Chondrocyte (in vitro differentiated cells): Measurements from ENCODE around the gene SP1. TPM values are rescaled to one million over a fixed set of nuclear protein-coding genes. Genes with fewer than 3 reads are reported as not detected.

Experiments
- DNase-seq: peaks from one replicate; pipeline ENCODE4 v3.0.0; 2021; ENCODE audit warnings: mixed read lengths, low spot score
- H3K27ac Mint-ChIP-seq: one replicate; pipeline ENCODE4 v1.8.0; 2021; ENCODE audit warnings: mild to moderate bottlenecking, moderate library complexity, mixed read lengths; ENCODE audit not compliant: unreplicated experiment
- H3K27me3 Mint-ChIP-seq: 2 replicates; pipeline ENCODE4 v1.8.0; 2021; ENCODE audit warnings: low read depth, mixed read lengths
- H3K36me3 Mint-ChIP-seq: 2 replicates; pipeline ENCODE4 v1.8.0; 2021; ENCODE audit warnings: low read depth, mixed read lengths
- H3K4me1 Mint-ChIP-seq: 2 replicates; pipeline ENCODE4 v1.8.0; 2021; ENCODE audit warnings: low read depth, mild to moderate bottlenecking, mixed read lengths
- H3K4me3 Mint-ChIP-seq: one replicate; pipeline ENCODE4 v1.8.0; 2021; ENCODE audit warnings: mild to moderate bottlenecking, moderate library complexity, mixed read lengths; ENCODE audit not compliant: unreplicated experiment
- H3K9me3 Mint-ChIP-seq: 2 replicates; pipeline ENCODE4 v1.8.0; 2021; ENCODE audit warnings: low read depth, mixed read lengths
- total RNA-seq: library from RNA; stranded (reverse); gene quantifications from 3 replicates; pipeline ENCODE4 v1.2.1, GENCODE V29; 2021
- TF ChIP-seq, protein P1 (sequence below): fragments of 200-600 bp; sonication (generic); IDR thresholded peaks from 2 replicates; pipeline ENCODE4 v1.5.0; 2021; ENCODE audit warnings: antibody characterized with exemption, mild to moderate bottlenecking, moderate library complexity

SP1 gene
- total RNA-seq, 1 donor from 2014 or later: 59.0 TPM

- no peaks in the 10 kb centered on the region for H3K9me3 Mint-ChIP-seq
- H3K27me3 Mint-ChIP-seq: peaks cover 27% of the 10 kb centered on the region
- no peak for DNase-seq
- H3K4me3 Mint-ChIP-seq: no peak overlapping the region
- no peak overlapping the region for H3K27ac Mint-ChIP-seq
- no peaks in the 10 kb centered on the region for H3K4me1 Mint-ChIP-seq
- TF ChIP-seq, protein P1, sequence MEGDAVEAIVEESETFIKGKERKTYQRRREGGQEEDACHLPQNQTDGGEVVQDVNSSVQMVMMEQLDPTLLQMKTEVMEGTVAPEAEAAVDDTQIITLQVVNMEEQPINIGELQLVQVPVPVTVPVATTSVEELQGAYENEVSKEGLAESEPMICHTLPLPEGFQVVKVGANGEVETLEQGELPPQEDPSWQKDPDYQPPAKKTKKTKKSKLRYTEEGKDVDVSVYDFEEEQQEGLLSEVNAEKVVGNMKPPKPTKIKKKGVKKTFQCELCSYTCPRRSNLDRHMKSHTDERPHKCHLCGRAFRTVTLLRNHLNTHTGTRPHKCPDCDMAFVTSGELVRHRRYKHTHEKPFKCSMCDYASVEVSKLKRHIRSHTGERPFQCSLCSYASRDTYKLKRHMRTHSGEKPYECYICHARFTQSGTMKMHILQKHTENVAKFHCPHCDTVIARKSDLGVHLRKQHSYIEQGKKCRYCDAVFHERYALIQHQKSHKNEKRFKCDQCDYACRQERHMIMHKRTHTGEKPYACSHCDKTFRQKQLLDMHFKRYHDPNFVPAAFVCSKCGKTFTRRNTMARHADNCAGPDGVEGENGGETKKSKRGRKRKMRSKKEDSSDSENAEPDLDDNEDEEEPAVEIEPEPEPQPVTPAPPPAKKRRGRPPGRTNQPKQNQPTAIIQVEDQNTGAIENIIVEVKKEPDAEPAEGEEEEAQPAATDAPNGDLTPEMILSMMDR: no peak
- H3K36me3 Mint-ChIP-seq: no peaks in the 10 kb centered on the region
Measured at GRCh38 chr12:53334822-53335221, 45.2 kb upstream of the SP1 start.

GRCh38 chr12:53336181-53336681, 43.7 kb upstream of the SP1 start, which contains the start of gene SP7:
SP7 (minus strand) TSS chr12:53336354; CDS start chr12:53335646, 708 bp downstream.
- Mint-ChIP-seq H3K27ac (no peak within 1 kb of the TSS), H3K27me3 (peaks cover 31% of the 10 kb centered on the region)

DNA sequence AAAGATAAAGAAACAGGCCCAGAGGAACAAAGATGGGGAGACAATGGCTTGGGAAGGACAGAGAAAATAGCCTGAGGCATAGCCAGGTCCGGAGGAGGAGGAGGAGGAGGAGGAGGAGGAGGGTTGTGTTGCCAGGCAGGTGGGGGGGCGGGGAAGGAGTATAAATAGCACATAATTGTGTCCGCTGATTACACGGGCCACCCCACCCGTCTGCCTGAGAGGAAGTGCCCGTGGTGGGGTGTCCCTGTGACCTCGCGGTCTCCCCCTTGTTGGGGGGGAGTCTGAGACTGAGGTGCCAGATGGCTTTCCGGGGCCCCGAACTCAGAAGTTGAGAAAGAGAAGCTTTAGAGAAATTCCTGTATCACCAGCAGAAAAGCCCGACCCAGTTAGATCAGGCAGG, 42.0 kb upstream of the SP1 start:
- no peak overlapping the region for H3K27ac Mint-ChIP-seq
- no peaks in the 10 kb centered on the region for H3K36me3 Mint-ChIP-seq
- H3K4me1 Mint-ChIP-seq: no peaks in the 10 kb centered on the region
- no peak for DNase-seq
- TF ChIP-seq, protein P1: no peak
- H3K9me3 Mint-ChIP-seq: no peaks in the 10 kb centered on the region
- peaks cover 31% of the 10 kb centered on the region for H3K27me3 Mint-ChIP-seq
- no peak overlapping the region for H3K4me3 Mint-ChIP-seq

More at GRCh38 chr12:53336181-53336681, 43.7 kb upstream of the SP1 start, which contains the start of gene SP7:
- DNase-seq: no peak
- TF ChIP-seq, protein P1: no peak
- no peaks in the 10 kb centered on the region for H3K9me3 Mint-ChIP-seq
- H3K4me1 Mint-ChIP-seq: no peaks in the 10 kb centered on the region
- no peaks in the 10 kb centered on the region for H3K36me3 Mint-ChIP-seq
- no peak within 1 kb of the TSS for H3K4me3 Mint-ChIP-seq

DNA sequence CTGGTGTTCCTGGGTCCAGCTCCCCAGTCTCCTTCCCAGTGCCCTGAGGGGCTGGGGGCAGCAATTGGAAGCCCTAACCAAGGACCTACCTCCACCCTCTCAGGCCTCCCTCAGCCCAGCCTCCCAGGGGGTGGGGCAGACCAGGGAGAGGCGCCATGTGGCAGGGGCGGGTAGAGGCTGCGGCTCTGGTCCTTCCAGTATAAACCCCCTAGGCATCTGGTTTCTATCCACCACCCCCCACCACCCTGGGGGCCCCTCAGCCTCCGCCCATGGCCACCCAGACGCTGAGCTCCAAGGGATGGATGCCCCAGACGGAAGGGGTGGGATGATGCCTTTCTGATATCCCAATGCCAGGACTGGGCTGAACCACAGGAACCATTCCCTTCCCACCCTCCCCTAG, 41.1 kb upstream of the SP1 start:
- Mint-ChIP-seq H3K27ac (no peak overlapping the region), H3K36me3 (no peaks in the 10 kb centered on the region), H3K4me1 (no peaks in the 10 kb centered on the region), H3K4me3 (no peak overlapping the region), H3K9me3 (no peaks in the 10 kb centered on the region), H3K27me3 (peaks cover 27% of the 10 kb centered on the region)
- TF ChIP-seq, protein P1: no peak
- DNase-seq: no peak

DNA sequence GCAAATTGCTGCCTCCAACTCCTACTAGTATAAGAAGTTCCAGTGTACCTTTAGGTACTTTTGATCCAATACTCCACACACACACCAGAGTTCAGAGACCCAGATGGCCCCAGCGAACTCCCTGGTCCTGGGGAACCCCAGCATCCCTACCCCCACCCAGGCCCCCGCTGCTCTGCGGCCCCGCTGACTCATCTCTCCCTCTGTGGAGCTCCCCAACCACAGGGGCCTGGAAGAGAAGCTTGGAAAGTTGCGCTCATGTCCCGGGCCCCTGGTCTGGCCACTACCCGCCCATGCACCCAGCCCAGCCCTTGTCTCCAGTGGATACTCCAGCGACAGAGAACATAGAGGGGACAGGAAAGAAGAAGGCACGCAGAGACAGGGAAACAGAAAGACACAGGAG, 39.6 kb upstream of the SP1 start:
- Mint-ChIP-seq H3K9me3 (no peaks in the 10 kb centered on the region), H3K4me1 (peaks cover 9% of the 10 kb centered on the region), H3K27me3 (peaks cover 27% of the 10 kb centered on the region), H3K36me3 (no peaks in the 10 kb centered on the region), H3K27ac (no peak overlapping the region), H3K4me3 (no peak overlapping the region)
- TF ChIP-seq, protein P1: no peak
- DNase-seq: no peak
